ENCODE results near the gene DGKH. TPM values are rescaled to one million over a fixed set of nuclear protein-coding genes. Genes with fewer than 3 reads are reported as not detected.

The DGKH gene
- total RNA-seq, 2 experiments from 2014 or later = 18.9 to 19.1 TPM

GRCh38 chr13:42176294-42176693, 127.8 kb downstream of the DGKH start:
- H3K4me3 Mint-ChIP-seq = peak overlapping the region; percentile 11
- no peaks in the 10 kb centered on the region for H3K9me3 Mint-ChIP-seq
- H3K27ac Mint-ChIP-seq = peak overlapping the region; percentile 43
- POLR2A ChIA-PET = no interaction called here
- DNase-seq (no peak), ATAC-seq (ENCODE audit: low read depth) (peak; percentile 47)
- H3K4me1 Mint-ChIP-seq = peaks cover 10% of the 10 kb centered on the region
- H3K27me3 Mint-ChIP-seq = no peaks in the 10 kb centered on the region
- peaks cover 43% of the 10 kb centered on the region for H3K36me3 Mint-ChIP-seq

- no peak for DNase-seq
- no peak overlapping the region for H3K27ac Mint-ChIP-seq
Observed at GRCh38 chr13:42177189-42177588, 128.7 kb downstream of the DGKH start.

GRCh38 chr13:42181381-42181953, 133.0 kb downstream of the DGKH start:
- no peak for ATAC-seq (ENCODE audit: low read depth)
- H3K4me1 Mint-ChIP-seq = peaks cover 7% of the 10 kb centered on the region

More at GRCh38 chr13:42177189-42177588, 128.7 kb downstream of the DGKH start:
- H3K9me3 Mint-ChIP-seq = no peaks in the 10 kb centered on the region
- no peaks in the 10 kb centered on the region for H3K27me3 Mint-ChIP-seq
- peaks cover 46% of the 10 kb centered on the region for H3K36me3 Mint-ChIP-seq
- peaks cover 10% of the 10 kb centered on the region for H3K4me1 Mint-ChIP-seq
- ATAC-seq (ENCODE audit: low read depth) = no peak
- H3K4me3 Mint-ChIP-seq = no peak overlapping the region
- POLR2A ChIA-PET = no interaction called here

DNA sequence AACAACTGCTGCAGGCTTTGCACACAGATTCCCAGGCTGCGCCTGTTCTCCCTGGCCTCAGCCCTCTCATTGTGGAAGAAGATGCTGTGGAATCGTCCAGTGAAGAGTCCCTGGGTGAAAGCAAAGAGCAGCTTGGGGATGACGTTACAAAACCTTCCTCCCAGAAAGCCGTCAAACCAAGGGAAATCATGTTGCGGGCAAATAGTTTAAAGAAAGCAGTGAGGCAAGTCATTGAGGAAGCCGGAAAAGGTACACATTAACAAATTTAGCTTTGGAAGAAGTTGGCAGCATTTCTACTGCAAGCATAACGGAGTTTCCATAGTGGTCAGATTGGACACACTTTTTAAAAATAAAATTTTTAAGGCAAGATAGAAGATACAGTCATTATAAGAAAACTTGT, 140.6 kb downstream of the DGKH start:
- Mint-ChIP-seq H3K27ac (no peak overlapping the region), H3K9me3 (no peaks in the 10 kb centered on the region), H3K4me1 (no peaks in the 10 kb centered on the region), H3K36me3 (peaks cover 39% of the 10 kb centered on the region), H3K4me3 (no peak overlapping the region), H3K27me3 (no peaks in the 10 kb centered on the region)
- ATAC-seq (ENCODE audit: low read depth) (no peak), DNase-seq (no peak)
- POLR2A ChIA-PET = no interaction called here

More at GRCh38 chr13:42181381-42181953, 133.0 kb downstream of the DGKH start:
- Mint-ChIP-seq H3K36me3 (peaks cover 39% of the 10 kb centered on the region), H3K27ac (no peak overlapping the region), H3K27me3 (no peaks in the 10 kb centered on the region), H3K9me3 (no peaks in the 10 kb centered on the region), H3K4me3 (no peak overlapping the region)
- DNase-seq = no peak
- POLR2A ChIA-PET = interaction anchor here (0.7 kb wide), 1 partner anchor 297 kb away, joined by 4 read pairs; no protein-coding TSS in a partner anchor

DNA sequence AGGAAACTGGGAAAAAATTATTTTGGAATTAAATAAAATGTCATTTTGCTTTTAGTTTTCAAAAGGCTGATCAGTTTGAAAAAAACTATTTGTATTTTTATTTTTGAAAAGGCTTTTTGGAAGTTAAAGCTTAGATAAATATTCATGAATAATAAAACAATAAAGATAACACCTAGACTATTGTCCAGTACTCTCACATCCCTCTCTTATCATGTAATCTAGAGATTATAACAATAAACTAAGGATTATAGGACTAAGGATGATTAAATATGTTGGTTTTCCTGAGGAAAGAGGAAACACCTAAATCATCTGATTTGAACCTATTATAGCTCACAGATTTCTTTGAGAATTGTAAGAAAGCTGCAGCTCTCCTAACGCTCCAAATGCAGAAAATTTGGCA, 142.1 kb downstream of the DGKH start:
- Mint-ChIP-seq H3K4me3 (no peak overlapping the region), H3K27ac (no peak overlapping the region), H3K27me3 (no peaks in the 10 kb centered on the region), H3K36me3 (peaks cover 37% of the 10 kb centered on the region), H3K9me3 (no peaks in the 10 kb centered on the region), H3K4me1 (no peaks in the 10 kb centered on the region)
- no peak for ATAC-seq (ENCODE audit: low read depth)
- POLR2A ChIA-PET = no interaction called here
- no peak for DNase-seq

GRCh38 chr13:42211704-42212464, 163.4 kb downstream of the DGKH start:
- Mint-ChIP-seq H3K36me3 (peaks cover 37% of the 10 kb centered on the region), H3K27me3 (no peaks in the 10 kb centered on the region), H3K9me3 (no peaks in the 10 kb centered on the region), H3K4me3 (no peak overlapping the region), H3K4me1 (no peaks in the 10 kb centered on the region), H3K27ac (no peak overlapping the region)
- no peak for DNase-seq
- POLR2A ChIA-PET = no interaction called here
- no peak for ATAC-seq (ENCODE audit: low read depth)

DNA sequence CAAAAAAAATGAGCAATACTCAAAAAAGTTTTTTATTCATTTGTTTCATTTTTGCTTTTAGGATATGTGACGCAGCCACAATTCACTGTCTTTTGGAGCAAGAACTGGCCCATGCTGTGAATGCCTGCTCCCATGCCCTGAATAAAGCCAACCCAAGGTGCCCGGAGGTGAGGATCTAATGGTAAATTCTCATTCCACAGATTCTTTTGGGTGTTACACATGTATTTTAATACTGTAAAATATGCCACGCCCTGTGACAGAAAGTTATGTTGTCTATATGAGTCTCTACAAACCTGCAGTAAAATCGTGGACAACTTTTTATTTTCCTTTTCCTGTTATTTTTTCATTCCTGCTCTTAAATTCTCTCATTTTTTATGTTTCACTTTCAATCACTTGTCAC, 166.0 kb downstream of the DGKH start:
- Mint-ChIP-seq H3K4me3 (no peak overlapping the region), H3K9me3 (no peaks in the 10 kb centered on the region), H3K27ac (no peak overlapping the region), H3K27me3 (no peaks in the 10 kb centered on the region), H3K36me3 (peaks cover 37% of the 10 kb centered on the region), H3K4me1 (no peaks in the 10 kb centered on the region)
- ATAC-seq (ENCODE audit: low read depth) (no peak), DNase-seq (no peak)
- POLR2A ChIA-PET = no interaction called here

DNA sequence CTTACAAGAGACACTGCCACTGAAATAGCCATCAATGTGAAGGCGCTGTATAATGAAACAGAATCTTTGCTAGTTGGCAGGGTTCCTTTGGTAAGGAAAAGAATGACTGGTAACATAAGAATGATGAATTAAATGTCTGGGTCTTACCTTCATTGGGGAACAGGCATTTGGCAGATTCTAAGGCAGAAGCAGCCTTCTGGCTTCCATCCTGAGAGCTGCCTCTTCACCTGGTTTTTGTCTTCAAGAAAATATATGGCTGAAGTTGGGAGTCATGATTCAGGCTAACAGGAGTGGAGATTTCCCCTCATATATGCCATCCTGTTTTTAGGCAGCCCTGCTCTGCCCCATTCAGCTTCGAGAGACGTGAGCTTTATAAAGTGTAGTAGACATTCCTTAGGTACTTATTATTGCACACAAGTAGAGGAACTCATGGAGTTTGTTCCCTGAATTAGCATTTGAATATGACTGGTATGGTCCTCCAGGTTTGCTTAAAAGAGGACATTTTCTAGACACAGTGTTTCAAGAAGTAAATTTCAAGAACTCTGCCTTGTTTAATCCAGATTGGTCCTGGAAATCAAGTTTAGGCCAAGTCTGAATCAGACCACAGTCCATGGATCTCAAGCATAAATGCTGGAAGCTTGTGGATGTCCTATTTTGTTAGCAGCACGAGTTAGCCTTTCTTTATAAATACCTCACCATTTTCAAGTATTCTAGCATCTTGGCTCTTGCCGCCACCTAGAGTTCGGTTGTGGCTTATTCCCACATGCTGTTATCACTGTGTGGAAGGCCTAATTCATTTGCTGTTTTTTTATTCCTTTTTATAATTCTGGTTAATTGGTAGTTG, 167.4 kb downstream of the DGKH start:
- H3K27ac Mint-ChIP-seq = no peak overlapping the region
- POLR2A ChIA-PET = no interaction called here
- DNase-seq (no peak), ATAC-seq (ENCODE audit: low read depth) (peak; percentile 67)
- H3K9me3 Mint-ChIP-seq = no peaks in the 10 kb centered on the region
- H3K4me3 Mint-ChIP-seq = no peak overlapping the region
- H3K36me3 Mint-ChIP-seq = peaks cover 30% of the 10 kb centered on the region
- H3K4me1 Mint-ChIP-seq = no peaks in the 10 kb centered on the region
- no peaks in the 10 kb centered on the region for H3K27me3 Mint-ChIP-seq

DNA sequence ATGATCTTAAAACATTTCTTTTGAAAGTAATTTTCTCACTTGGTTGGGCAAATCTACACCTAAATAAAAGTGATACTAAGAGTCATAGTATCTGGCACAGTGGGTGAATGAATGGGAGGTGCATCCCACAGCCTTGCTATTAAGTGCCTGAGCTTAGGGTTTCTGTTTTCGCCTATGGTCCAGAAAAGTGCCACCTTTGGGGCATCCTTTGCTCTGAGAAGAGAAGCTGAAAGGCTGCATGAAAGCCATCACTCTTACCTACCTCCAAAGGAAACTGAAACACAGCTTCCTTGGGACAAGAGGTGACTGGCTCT, 167.9 kb downstream of the DGKH start:
- Mint-ChIP-seq H3K36me3 (peaks cover 30% of the 10 kb centered on the region), H3K4me3 (no peak overlapping the region), H3K27ac (no peak overlapping the region), H3K4me1 (no peaks in the 10 kb centered on the region), H3K9me3 (no peaks in the 10 kb centered on the region), H3K27me3 (no peaks in the 10 kb centered on the region)
- POLR2A ChIA-PET = no interaction called here
- ATAC-seq (ENCODE audit: low read depth) (no peak), DNase-seq (no peak)

DNA sequence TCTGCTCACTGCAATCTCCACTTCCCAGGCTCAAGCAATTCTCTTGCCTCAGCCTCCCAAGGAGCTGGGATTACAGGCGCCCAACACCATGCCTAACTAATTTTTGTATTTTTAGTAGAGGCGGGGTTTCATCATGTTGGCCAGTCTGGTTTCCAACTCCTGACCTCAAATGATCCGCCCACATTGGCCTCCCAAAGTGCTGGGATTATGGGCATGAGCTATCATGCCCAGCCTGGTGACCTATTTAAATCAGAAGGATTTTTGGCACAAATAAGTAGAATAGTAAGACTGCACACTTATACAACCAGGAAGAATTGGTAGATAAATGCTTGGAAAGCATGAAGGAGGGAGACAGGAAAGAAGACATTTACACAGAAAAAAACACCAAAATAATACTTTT, 170.1 kb downstream of the DGKH start:
- H3K4me1 Mint-ChIP-seq = no peaks in the 10 kb centered on the region
- DNase-seq (no peak), ATAC-seq (ENCODE audit: low read depth) (no peak)
- H3K4me3 Mint-ChIP-seq = no peak overlapping the region
- H3K9me3 Mint-ChIP-seq = no peaks in the 10 kb centered on the region
- H3K27me3 Mint-ChIP-seq = no peaks in the 10 kb centered on the region
- POLR2A ChIA-PET = no interaction called here
- peaks cover 19% of the 10 kb centered on the region for H3K36me3 Mint-ChIP-seq
- H3K27ac Mint-ChIP-seq = no peak overlapping the region

DNA sequence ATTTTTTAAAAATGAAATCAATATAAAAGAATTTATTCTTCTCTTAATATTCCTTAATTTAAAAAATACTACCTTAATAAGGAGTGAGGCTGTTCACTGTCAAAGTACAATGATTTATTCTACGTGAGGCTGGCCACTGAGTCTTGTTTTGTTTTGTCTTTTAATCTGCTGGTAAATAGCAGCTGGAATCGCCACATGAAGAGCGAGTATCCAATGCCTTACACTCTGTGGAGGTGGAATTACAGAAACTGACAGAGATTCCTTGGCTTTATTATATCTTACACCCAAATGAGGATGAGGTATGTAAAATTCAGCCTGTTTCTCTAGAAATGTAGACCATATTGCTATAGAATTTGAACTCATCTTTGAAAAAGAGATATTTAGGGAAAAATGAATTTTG, 170.6 kb downstream of the DGKH start:
- POLR2A ChIA-PET = no interaction called here
- Mint-ChIP-seq H3K27ac (no peak overlapping the region), H3K36me3 (peaks cover 19% of the 10 kb centered on the region), H3K4me3 (no peak overlapping the region), H3K27me3 (no peaks in the 10 kb centered on the region), H3K9me3 (no peaks in the 10 kb centered on the region), H3K4me1 (no peaks in the 10 kb centered on the region)
- ATAC-seq (ENCODE audit: low read depth) = no peak
- no peak for DNase-seq

DNA sequence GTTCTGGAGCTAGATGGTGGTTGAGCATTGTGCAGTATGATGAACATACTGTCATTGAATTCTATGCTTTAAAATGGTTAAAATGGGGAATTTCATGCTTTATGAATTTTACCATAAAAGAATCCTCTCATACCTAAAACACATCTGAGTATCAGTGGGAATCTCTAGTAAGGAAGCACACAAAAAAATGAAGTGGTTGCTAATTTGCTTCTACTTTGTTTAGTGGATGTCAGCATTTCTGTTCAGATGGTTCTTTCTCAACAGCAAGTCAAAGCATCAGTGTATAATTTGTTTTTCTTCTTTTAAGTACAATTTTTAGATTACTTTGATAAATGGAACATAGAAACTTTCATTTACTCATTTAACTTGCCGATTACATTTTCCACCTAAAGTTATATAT, 171.4 kb downstream of the DGKH start:
- Mint-ChIP-seq H3K36me3 (peaks cover 25% of the 10 kb centered on the region), H3K4me3 (no peak overlapping the region), H3K4me1 (no peaks in the 10 kb centered on the region), H3K27me3 (no peaks in the 10 kb centered on the region), H3K9me3 (no peaks in the 10 kb centered on the region), H3K27ac (no peak overlapping the region)
- no peak for DNase-seq
- no peak for ATAC-seq (ENCODE audit: low read depth)
- POLR2A ChIA-PET = no interaction called here

DNA sequence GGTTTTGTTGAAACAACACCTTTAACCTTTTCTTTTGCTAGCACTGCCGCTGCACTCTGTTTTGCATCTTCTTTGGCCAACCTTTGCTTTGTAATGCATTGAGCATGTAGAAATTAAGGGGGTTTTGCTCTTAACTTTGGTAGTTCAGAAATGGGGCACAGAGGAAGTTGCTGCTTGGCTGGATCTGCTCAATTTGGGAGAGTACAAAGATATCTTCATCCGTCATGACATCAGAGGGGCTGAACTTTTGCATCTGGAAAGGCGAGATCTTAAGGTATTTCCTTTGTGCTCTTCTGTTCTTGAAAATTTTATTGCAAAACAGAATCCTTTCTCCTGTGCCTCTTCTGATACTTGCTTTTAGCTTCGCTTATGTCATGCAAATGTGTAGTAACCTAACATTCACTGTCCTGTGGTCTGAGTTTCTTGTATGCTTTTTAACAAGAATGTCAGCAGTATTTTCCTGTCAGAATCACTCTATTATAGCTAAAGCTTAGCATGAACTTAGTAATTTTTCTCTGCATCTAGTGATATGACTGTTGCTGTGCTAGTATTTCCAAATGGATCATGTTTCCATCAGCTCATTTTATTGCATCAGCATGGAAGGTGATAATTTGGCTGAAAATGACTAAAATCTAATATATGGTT, 172.8 kb downstream of the DGKH start:
- Mint-ChIP-seq H3K4me1 (no peaks in the 10 kb centered on the region), H3K9me3 (no peaks in the 10 kb centered on the region), H3K27ac (no peak overlapping the region), H3K36me3 (peaks cover 35% of the 10 kb centered on the region), H3K4me3 (no peak overlapping the region), H3K27me3 (no peaks in the 10 kb centered on the region)
- DNase-seq (no peak), ATAC-seq (ENCODE audit: low read depth) (no peak)
- POLR2A ChIA-PET = no interaction called here

All from activated naive CD8-positive, alpha-beta T cell treated with anti-CD3 and anti-CD28 coated beads, Interleukin-2, amount 10 ng/mL, durations not matched to agents 7 days and 5 days (primary cell).